Measurements from ENCODE around the gene CEP192. TPM values are rescaled to one million over a fixed set of nuclear protein-coding genes. Genes with fewer than 3 reads are reported as not detected.

The CEP192 gene
- total and polyA plus RNA-seq, 2 of the 13 experiments (the other 11 are each of a cell fraction or from before 2014, with no cell fraction given), result 15.3 to 24.7 TPM

GRCh38 chr18:12948050-12948804 is 42.9 kb upstream of the CEP192 start (continued):
- no peak for TF ChIP-seq PAX8 (CRISPR knock-in tag; IDR thresholded peaks at IDR 0.05; ENCODE audit: borderline replicate concordance)
- TF ChIP-seq GFI1 (CRISPR knock-in tag; IDR thresholded peaks at IDR 0.05; ENCODE audit: borderline replicate concordance), result no peak; the same call in 1 of the 2 replicates
- peak; percentile 86 for TF ChIP-seq ZMYM4 (CRISPR knock-in tag; IDR thresholded peaks at IDR 0.05)
- no peak; the same call in 1 of the 2 replicates for TF ChIP-seq ZKSCAN8 (CRISPR knock-in tag; IDR thresholded peaks at IDR 0.05; ENCODE audit: borderline replicate concordance)
- TF ChIP-seq ESRRA (CRISPR knock-in tag; IDR thresholded peaks at IDR 0.05; ENCODE audit: low read depth), result peak; percentile 83
- TF ChIP-seq ZNF800 (CRISPR knock-in tag; IDR thresholded peaks at IDR 0.05), result peak; percentile 91
- peak; percentile 92; the same call in 1 of the 2 replicates for TF ChIP-seq DNMT3B (CRISPR knock-in tag; conservative IDR thresholded peaks at IDR 0.05)
- peak; percentile 98; the same call in 1 of the 2 replicates for TF ChIP-seq SRY (CRISPR knock-in tag; IDR thresholded peaks at IDR 0.05)
- peak; percentile 96 for TF ChIP-seq ZNF570 (CRISPR knock-in tag; IDR thresholded peaks at IDR 0.05; ENCODE audit: borderline replicate concordance)
- TF ChIP-seq ATRX (CRISPR knock-in tag; IDR thresholded peaks at IDR 0.05; ENCODE audit: borderline replicate concordance), result no peak
- TF ChIP-seq SNAI1 (CRISPR knock-in tag; IDR thresholded peaks at IDR 0.05; ENCODE audit: borderline replicate concordance), result no peak
- TF ChIP-seq ZNF589 (CRISPR knock-in tag; conservative IDR thresholded peaks at IDR 0.05), result peak; percentile 85; the same call in 1 of the 2 replicates
- 0 out of 2 replicates have a peak, but pooled peaks have one; percentile 75 for TF ChIP-seq ZFP41 (CRISPR knock-in tag; IDR thresholded peaks at IDR 0.05; ENCODE audit: borderline replicate concordance)
- no peak; the same call in 1 of the 2 replicates for TF ChIP-seq PRDM10 (CRISPR knock-in tag; IDR thresholded peaks at IDR 0.05; ENCODE audit: low read depth)
- TF ChIP-seq ZNF768 (CRISPR knock-in tag; IDR thresholded peaks at IDR 0.05), result peak; percentile 48
- TF ChIP-seq ZNF33B (CRISPR knock-in tag; IDR thresholded peaks at IDR 0.05), result peak; percentile 96
- 0 out of 2 replicates have a peak, but pooled peaks have one; percentile 48 for TF ChIP-seq NFKBIZ (CRISPR knock-in tag; IDR thresholded peaks at IDR 0.05)
- peak; percentile 82; the same call in 1 of the 2 replicates for TF ChIP-seq AKAP8 (CRISPR knock-in tag; IDR thresholded peaks at IDR 0.05)
- peak; percentile 78; the same call in 1 of the 2 replicates for TF ChIP-seq NRL (CRISPR knock-in tag; IDR thresholded peaks at IDR 0.05; ENCODE audit: borderline replicate concordance)
- no peak for TF ChIP-seq FOXA1 (IDR thresholded peaks at IDR 0.05)
- TF ChIP-seq FOXA1 (CRISPR knock-in tag; IDR thresholded peaks at IDR 0.05), result peak; percentile 41; the same call in 1 of the 2 replicates
- TF ChIP-seq ZNF512 (CRISPR knock-in tag; IDR thresholded peaks at IDR 0.05), result no peak
- TF ChIP-seq ZSCAN29 (CRISPR knock-in tag; conservative IDR thresholded peaks at IDR 0.05), result no peak

All from HepG2 (cell line).